Parathyroid adenoma (tissue), 2 donors: ENCODE measurements around the gene C11orf52.
A peak's percentile ranks its signal among the peaks of the same experiment; 100 is the strongest.

ENCODE experiments used
- H2AFZ ChIP-seq: fragments of 300-600 bp; sonication (generic); one replicate; pipeline ENCODE4 v1.7.0; 2017; ENCODE audit warnings: antibody characterized with exemption, mild to moderate bottlenecking
- H3K27ac ChIP-seq: fragments of 300-600 bp; sonication (generic); one replicate; pipeline ENCODE4 v1.7.0; 2017
- H3K27me3 ChIP-seq: fragments of 300-600 bp; sonication (generic); one replicate; pipeline ENCODE4 v1.7.0; 2017; ENCODE audit warnings: low read length; ENCODE audit not compliant: control insufficient read depth, insufficient read depth
- H3K36me3 ChIP-seq: fragments of 300-600 bp; sonication (generic); one replicate; pipeline ENCODE4 v1.7.0; 2017; ENCODE audit warnings: low read length; ENCODE audit not compliant: control insufficient read depth, insufficient read depth
- H3K4me1 ChIP-seq: fragments of 300-600 bp; sonication (generic); one replicate; pipeline ENCODE4 v1.7.0; 2017; ENCODE audit warnings: control low read depth
- H3K4me2 ChIP-seq: fragments of 300-600 bp; sonication (generic); one replicate; pipeline ENCODE4 v1.7.0; 2017; ENCODE audit warnings: low read length
- H3K4me3 ChIP-seq: fragments of 300-600 bp; sonication (generic); one replicate; pipeline ENCODE4 v1.7.0; 2017; ENCODE audit warnings: low read depth, low read length
- H3K79me2 ChIP-seq: fragments of 300-600 bp; sonication (generic); one replicate; pipeline ENCODE4 v1.7.0; 2017; ENCODE audit warnings: control low read depth
- H3K9ac ChIP-seq: fragments of 300-600 bp; sonication (generic); one replicate; pipeline ENCODE4 v1.7.0; 2017; ENCODE audit warnings: mild to moderate bottlenecking
- H3K9me3 ChIP-seq: fragments of 300-600 bp; sonication (generic); one replicate; pipeline ENCODE4 v1.7.0; 2017; ENCODE audit warnings: low read length; ENCODE audit not compliant: control insufficient read depth
- TF ChIP-seq, protein P1 (sequence below): fragments of 300-600 bp; sonication (generic); IDR thresholded peaks from one replicate; pipeline ENCODE4 v1.7.0; 2017; ENCODE audit warnings: antibody characterized with exemption, mild to moderate bottlenecking
- donor health status: primary hyperparathyroidism.

The C11orf52 gene

DNA sequence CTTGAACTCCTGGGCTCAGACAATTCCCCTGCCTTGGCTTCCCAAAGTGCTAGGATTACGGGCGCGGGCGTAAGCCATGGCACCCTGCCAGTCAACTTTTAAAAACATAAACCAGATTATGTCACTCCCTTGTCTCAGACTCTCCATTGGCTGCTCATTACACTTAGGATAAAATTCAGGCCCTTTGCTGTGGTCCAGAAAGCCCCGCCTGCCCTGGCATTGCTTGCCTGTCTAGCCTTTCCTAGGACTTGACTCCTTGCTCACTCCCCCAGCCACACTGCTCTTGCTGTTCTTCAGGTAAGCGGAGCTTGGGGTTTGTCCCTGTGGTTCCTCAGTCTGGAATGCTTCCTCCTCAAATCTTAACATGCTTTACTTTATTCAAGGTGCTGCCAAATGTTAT lies 48.9 kb downstream of the C11orf52 start:
- Histone ChIP-seq H3K4me1 (no peaks in the 10 kb centered on the region), H3K4me3 (no peak overlapping the region), H3K27me3 (no peaks in the 10 kb centered on the region), H3K27ac (no peak overlapping the region), H3K9me3 (no peaks in the 10 kb centered on the region), H2AFZ (no peak overlapping the region), H3K4me2 (no peak overlapping the region), H3K79me2 (no peaks in the 10 kb centered on the region), H3K9ac (no peak overlapping the region), H3K36me3 (no peaks in the 10 kb centered on the region)
- TF ChIP-seq, protein P1, sequence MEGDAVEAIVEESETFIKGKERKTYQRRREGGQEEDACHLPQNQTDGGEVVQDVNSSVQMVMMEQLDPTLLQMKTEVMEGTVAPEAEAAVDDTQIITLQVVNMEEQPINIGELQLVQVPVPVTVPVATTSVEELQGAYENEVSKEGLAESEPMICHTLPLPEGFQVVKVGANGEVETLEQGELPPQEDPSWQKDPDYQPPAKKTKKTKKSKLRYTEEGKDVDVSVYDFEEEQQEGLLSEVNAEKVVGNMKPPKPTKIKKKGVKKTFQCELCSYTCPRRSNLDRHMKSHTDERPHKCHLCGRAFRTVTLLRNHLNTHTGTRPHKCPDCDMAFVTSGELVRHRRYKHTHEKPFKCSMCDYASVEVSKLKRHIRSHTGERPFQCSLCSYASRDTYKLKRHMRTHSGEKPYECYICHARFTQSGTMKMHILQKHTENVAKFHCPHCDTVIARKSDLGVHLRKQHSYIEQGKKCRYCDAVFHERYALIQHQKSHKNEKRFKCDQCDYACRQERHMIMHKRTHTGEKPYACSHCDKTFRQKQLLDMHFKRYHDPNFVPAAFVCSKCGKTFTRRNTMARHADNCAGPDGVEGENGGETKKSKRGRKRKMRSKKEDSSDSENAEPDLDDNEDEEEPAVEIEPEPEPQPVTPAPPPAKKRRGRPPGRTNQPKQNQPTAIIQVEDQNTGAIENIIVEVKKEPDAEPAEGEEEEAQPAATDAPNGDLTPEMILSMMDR, result no peak

GRCh38 chr11:111969344-111969743 lies 50.6 kb downstream of the C11orf52 start:
- H3K9me3 ChIP-seq, result no peaks in the 10 kb centered on the region
- TF ChIP-seq, protein P1, result no peak
- no peaks in the 10 kb centered on the region for H3K27me3 ChIP-seq
- no peak overlapping the region for H3K4me3 ChIP-seq
- no peaks in the 10 kb centered on the region for H3K36me3 ChIP-seq
- H3K27ac ChIP-seq, result no peak overlapping the region
- no peak overlapping the region for H3K4me2 ChIP-seq
- no peaks in the 10 kb centered on the region for H3K4me1 ChIP-seq
- no peak overlapping the region for H3K9ac ChIP-seq
- H2AFZ ChIP-seq, result no peak overlapping the region
- H3K79me2 ChIP-seq, result no peaks in the 10 kb centered on the region

GRCh38 chr11:111974446-111974845 lies 55.7 kb downstream of the C11orf52 start:
- Histone ChIP-seq H3K9ac (no peak overlapping the region), H3K4me2 (no peak overlapping the region), H3K27me3 (no peaks in the 10 kb centered on the region), H3K4me3 (no peak overlapping the region), H2AFZ (no peak overlapping the region), H3K27ac (no peak overlapping the region), H3K9me3 (no peaks in the 10 kb centered on the region), H3K36me3 (no peaks in the 10 kb centered on the region), H3K4me1 (peaks cover 7% of the 10 kb centered on the region), H3K79me2 (no peaks in the 10 kb centered on the region)
- TF ChIP-seq, protein P1, result no peak

- Histone ChIP-seq H3K79me2 (no peaks in the 10 kb centered on the region), H3K4me1 (peaks cover 7% of the 10 kb centered on the region), H3K27me3 (no peaks in the 10 kb centered on the region), H3K9ac (no peak overlapping the region), H2AFZ (no peak overlapping the region), H3K27ac (no peak overlapping the region), H3K9me3 (no peaks in the 10 kb centered on the region), H3K4me3 (no peak overlapping the region), H3K4me2 (no peak overlapping the region), H3K36me3 (no peaks in the 10 kb centered on the region)
- TF ChIP-seq, protein P1, result peak; percentile 27
Observed at GRCh38 chr11:111975076-111975806, 56.5 kb downstream of the C11orf52 start.
